Measurements from ENCODE around the gene BACE2. TPM values are rescaled to one million over a fixed set of nuclear protein-coding genes. Genes with fewer than 3 reads are reported as not detected.

The BACE2 gene
- polyA plus RNA-seq, 1 donor (not counting 4 experiments of a cell fraction or from before 2014, with no cell fraction given): 130 TPM

DNA sequence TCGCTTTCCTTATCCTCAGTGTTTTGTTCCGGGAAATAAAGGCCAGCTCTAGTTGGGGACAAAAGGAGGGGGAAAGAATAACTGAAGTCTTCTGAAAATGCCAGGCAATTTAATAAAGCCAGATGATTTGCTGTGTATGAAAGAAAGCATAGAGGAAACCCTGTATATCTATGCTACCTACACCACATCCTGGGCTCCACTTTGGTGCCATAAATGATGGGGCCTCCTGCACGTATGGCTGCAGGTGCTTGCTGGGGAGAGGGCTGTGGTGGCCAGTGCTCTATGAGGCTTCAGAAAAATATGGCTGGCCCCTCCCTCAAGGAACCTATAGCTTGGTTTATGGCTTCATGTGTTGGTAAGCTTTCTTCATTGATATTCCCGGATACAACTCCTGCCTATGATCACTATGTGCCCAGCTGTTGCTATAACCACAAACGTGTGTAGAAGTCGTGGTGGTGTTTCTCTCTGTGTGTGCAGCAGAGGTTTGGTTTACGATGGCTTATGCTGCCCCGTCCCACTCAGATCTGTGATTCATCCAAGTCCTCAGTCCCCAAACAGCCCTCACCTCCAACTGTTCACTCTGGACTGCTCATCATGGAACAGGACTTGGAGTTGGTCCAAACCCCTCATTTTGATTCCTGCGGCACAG, 59.5 kb downstream of the BACE2 start:
- DNase-seq (ENCODE audit: low read depth, low spot score) (no peak), FAIRE-seq (no peak)
- Histone ChIP-seq H3K79me2 (ENCODE audit: control insufficient read depth, insufficient read depth, low read length) (peaks cover 19% of the 10 kb centered on the region), H3K27me3 (ENCODE audit: control insufficient read depth, extremely low read depth, insufficient read depth, low read length) (no peaks in the 10 kb centered on the region), H3K4me1 (ENCODE audit: control insufficient read depth, extremely low read depth, insufficient read depth, low read length) (no peaks in the 10 kb centered on the region), H3K9me1 (ENCODE audit: control insufficient read depth, extremely low read depth, insufficient read depth, low read length) (no peaks in the 10 kb centered on the region), H3K4me3 (ENCODE audit: control insufficient read depth in 2 of 3, extremely low read depth in 1 of 3, insufficient read depth in 2 of 3, low read depth in 1 of 3, low read length in 3 of 3) (no peak overlapping the region), H3K9ac (ENCODE audit: control insufficient read depth, extremely low read depth, insufficient read depth, low read length) (no peak overlapping the region), H3K36me3 (ENCODE audit: control insufficient read depth in 2 of 2, extremely low read depth in 1 of 2, insufficient read depth in 2 of 2, low read length in 2 of 2) (peaks cover 13 to 23% of the 10 kb centered on the region in 2 experiments), H2AFZ (ENCODE audit: control insufficient read depth, low read length) (no peak overlapping the region), H3K9me3 (ENCODE audit: control insufficient read depth, low read depth, low read length) (no peaks in the 10 kb centered on the region), H4K20me1 (ENCODE audit: control insufficient read depth, extremely low read depth, insufficient read depth, low read length) (peaks cover 6% of the 10 kb centered on the region), H3K4me2 (ENCODE audit: control insufficient read depth, extremely low read depth, insufficient read depth, low read depth, low read length) (no peak overlapping the region), H3K27ac (ENCODE audit: control insufficient read depth, insufficient read depth, low read length) (no peak overlapping the region)
- no peak for TF ChIP-seq EZH2 (IDR thresholded peaks at IDR 0.05; ENCODE audit: low read length)
- dilution Hi-C loops (cut with MboI; ENCODE audit: extremely low pct_ligation_motif_present, low sequenced_read_pairs): no loop called here

DNA sequence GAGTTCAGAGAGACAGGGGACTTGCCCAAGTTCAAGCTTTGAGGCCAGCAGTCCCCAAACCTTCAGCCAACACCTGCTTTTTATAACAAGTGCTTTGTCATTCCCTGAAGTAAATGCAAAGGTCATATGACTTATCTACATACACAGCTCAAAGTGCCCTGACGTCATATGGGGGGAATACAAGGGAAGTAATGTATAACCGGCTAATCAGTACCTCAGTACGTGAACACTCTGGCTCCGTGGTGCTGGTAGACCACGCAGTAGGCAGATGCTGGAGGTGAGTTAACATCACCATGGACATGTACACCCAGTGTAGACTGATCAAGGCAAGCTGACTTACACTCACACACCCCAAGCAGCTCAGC, 60.0 kb downstream of the BACE2 start:
- no peak overlapping the region for H2AFZ ChIP-seq (ENCODE audit: control insufficient read depth, low read length)
- dilution Hi-C loops (cut with MboI; ENCODE audit: extremely low pct_ligation_motif_present, low sequenced_read_pairs): no loop called here
- H3K9ac ChIP-seq (ENCODE audit: control insufficient read depth, extremely low read depth, insufficient read depth, low read length): no peak overlapping the region
- H3K4me3 ChIP-seq (ENCODE audit: control insufficient read depth in 2 of 3, extremely low read depth in 1 of 3, insufficient read depth in 2 of 3, low read depth in 1 of 3, low read length in 3 of 3): no peak overlapping the region
- TF ChIP-seq, protein P1, sequence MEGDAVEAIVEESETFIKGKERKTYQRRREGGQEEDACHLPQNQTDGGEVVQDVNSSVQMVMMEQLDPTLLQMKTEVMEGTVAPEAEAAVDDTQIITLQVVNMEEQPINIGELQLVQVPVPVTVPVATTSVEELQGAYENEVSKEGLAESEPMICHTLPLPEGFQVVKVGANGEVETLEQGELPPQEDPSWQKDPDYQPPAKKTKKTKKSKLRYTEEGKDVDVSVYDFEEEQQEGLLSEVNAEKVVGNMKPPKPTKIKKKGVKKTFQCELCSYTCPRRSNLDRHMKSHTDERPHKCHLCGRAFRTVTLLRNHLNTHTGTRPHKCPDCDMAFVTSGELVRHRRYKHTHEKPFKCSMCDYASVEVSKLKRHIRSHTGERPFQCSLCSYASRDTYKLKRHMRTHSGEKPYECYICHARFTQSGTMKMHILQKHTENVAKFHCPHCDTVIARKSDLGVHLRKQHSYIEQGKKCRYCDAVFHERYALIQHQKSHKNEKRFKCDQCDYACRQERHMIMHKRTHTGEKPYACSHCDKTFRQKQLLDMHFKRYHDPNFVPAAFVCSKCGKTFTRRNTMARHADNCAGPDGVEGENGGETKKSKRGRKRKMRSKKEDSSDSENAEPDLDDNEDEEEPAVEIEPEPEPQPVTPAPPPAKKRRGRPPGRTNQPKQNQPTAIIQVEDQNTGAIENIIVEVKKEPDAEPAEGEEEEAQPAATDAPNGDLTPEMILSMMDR (optimal IDR thresholded peaks at IDR 0.05 in 1 of 3, IDR thresholded peaks at IDR 0.05 in 1 of 3, conservative IDR thresholded peaks at IDR 0.05 in 1 of 3; ENCODE audit: extremely low read depth in 1 of 3, insufficient read depth in 2 of 3, low read length in 3 of 3): no peak
- no peak for TF ChIP-seq EZH2 (IDR thresholded peaks at IDR 0.05; ENCODE audit: low read length)
- H3K9me3 ChIP-seq (ENCODE audit: control insufficient read depth, low read depth, low read length): no peaks in the 10 kb centered on the region
- no peaks in the 10 kb centered on the region for H3K9me1 ChIP-seq (ENCODE audit: control insufficient read depth, extremely low read depth, insufficient read depth, low read length)
- no peaks in the 10 kb centered on the region for H3K4me1 ChIP-seq (ENCODE audit: control insufficient read depth, extremely low read depth, insufficient read depth, low read length)
- H3K27ac ChIP-seq (ENCODE audit: control insufficient read depth, insufficient read depth, low read length): no peak overlapping the region
- H3K36me3 ChIP-seq (ENCODE audit: control insufficient read depth in 2 of 2, extremely low read depth in 1 of 2, insufficient read depth in 2 of 2, low read length in 2 of 2): peaks cover 13 to 23% of the 10 kb centered on the region in 2 experiments
- H4K20me1 ChIP-seq (ENCODE audit: control insufficient read depth, extremely low read depth, insufficient read depth, low read length): peaks cover 6% of the 10 kb centered on the region
- H3K27me3 ChIP-seq (ENCODE audit: control insufficient read depth, extremely low read depth, insufficient read depth, low read length): no peaks in the 10 kb centered on the region
- DNase-seq (ENCODE audit: low read depth, low spot score): no peak
- FAIRE-seq: no peak
- peaks cover 14% of the 10 kb centered on the region for H3K79me2 ChIP-seq (ENCODE audit: control insufficient read depth, insufficient read depth, low read length)
- H3K4me2 ChIP-seq (ENCODE audit: control insufficient read depth, extremely low read depth, insufficient read depth, low read depth, low read length): no peak overlapping the region

DNA sequence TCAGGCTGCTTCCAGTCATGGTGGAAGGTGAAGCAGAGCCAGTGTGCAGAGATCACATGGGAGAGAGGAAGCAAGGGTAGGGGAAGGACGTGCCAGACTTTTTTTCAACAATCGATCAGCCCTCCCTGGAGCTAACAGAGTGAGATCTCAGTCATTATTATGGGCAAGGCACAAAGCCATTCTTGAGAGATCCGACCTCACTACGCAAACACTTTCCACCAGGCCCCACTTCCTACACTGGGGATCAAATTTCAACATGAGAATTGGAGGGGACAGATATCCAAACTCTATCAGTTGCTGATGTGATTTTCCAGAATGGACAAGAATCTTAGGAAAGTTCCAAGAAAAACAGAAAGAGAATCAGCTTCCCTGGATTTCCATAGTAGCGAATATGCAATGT, 60.5 kb downstream of the BACE2 start:
- Histone ChIP-seq H4K20me1 (ENCODE audit: control insufficient read depth, extremely low read depth, insufficient read depth, low read length) (peaks cover 6% of the 10 kb centered on the region), H3K4me2 (ENCODE audit: control insufficient read depth, extremely low read depth, insufficient read depth, low read depth, low read length) (no peak overlapping the region), H3K9ac (ENCODE audit: control insufficient read depth, extremely low read depth, insufficient read depth, low read length) (no peak overlapping the region), H2AFZ (ENCODE audit: control insufficient read depth, low read length) (no peak overlapping the region), H3K36me3 (ENCODE audit: control insufficient read depth in 2 of 2, extremely low read depth in 1 of 2, insufficient read depth in 2 of 2, low read length in 2 of 2) (peaks cover 13 to 23% of the 10 kb centered on the region in 2 experiments), H3K9me3 (ENCODE audit: control insufficient read depth, low read depth, low read length) (no peaks in the 10 kb centered on the region), H3K27ac (ENCODE audit: control insufficient read depth, insufficient read depth, low read length) (no peak overlapping the region), H3K9me1 (ENCODE audit: control insufficient read depth, extremely low read depth, insufficient read depth, low read length) (no peaks in the 10 kb centered on the region), H3K27me3 (ENCODE audit: control insufficient read depth, extremely low read depth, insufficient read depth, low read length) (no peaks in the 10 kb centered on the region), H3K4me1 (ENCODE audit: control insufficient read depth, extremely low read depth, insufficient read depth, low read length) (no peaks in the 10 kb centered on the region), H3K4me3 (ENCODE audit: control insufficient read depth in 2 of 3, extremely low read depth in 1 of 3, insufficient read depth in 2 of 3, low read depth in 1 of 3, low read length in 3 of 3) (no peak overlapping the region), H3K79me2 (ENCODE audit: control insufficient read depth, insufficient read depth, low read length) (peaks cover 11% of the 10 kb centered on the region)
- TF ChIP-seq EZH2 (IDR thresholded peaks at IDR 0.05; ENCODE audit: low read length): no peak
- TF ChIP-seq, protein P1 (optimal IDR thresholded peaks at IDR 0.05 in 1 of 3, IDR thresholded peaks at IDR 0.05 in 1 of 3, conservative IDR thresholded peaks at IDR 0.05 in 1 of 3; ENCODE audit: extremely low read depth in 1 of 3, insufficient read depth in 2 of 3, low read length in 3 of 3): no peak
- dilution Hi-C loops (cut with MboI; ENCODE audit: extremely low pct_ligation_motif_present, low sequenced_read_pairs): no loop called here
- no peak for DNase-seq (ENCODE audit: low read depth, low spot score)
- no peak for FAIRE-seq

Data from keratinocyte (primary cell).